Natural killer cell (primary cell): ENCODE data around the gene CALN1. TPM values are rescaled to one million over a fixed set of nuclear protein-coding genes. Genes with fewer than 3 reads are reported as not detected.

ENCODE experiments used
- ATAC-seq, 3 donors: fragments of 150-1000 bp in 2 of 3; fragments of 200-7000 bp in 1 of 3; cut with Tn5 transposase; 1 replicate in 1 of 3; 2 replicates in 2 of 3; pipeline ENCODE4 v1.10.0; 2021; ENCODE audit warnings: mild to moderate bottlenecking in 2 of 3, moderate library complexity in 2 of 3
- DNase-seq, 2 donors: peaks; one replicate each; pipeline versions ENCODE4 v3.0.0 to v3.0.0-alpha.2; 2013 to 2021; ENCODE audit warnings: mixed read lengths in 1 of 2
- H3K27ac ChIP-seq: one replicate; pipeline ENCODE4 v1.5.1; 2013; ENCODE audit warnings: mild to moderate bottlenecking, low read length
- H3K27me3 ChIP-seq: one replicate; pipeline ENCODE4 v1.6.1; 2013; ENCODE audit warnings: low read length; ENCODE audit not compliant: control insufficient read depth, insufficient read depth
- H3K36me3 ChIP-seq: one replicate; pipeline ENCODE4 v1.6.1; 2013; ENCODE audit warnings: low read length; ENCODE audit not compliant: control insufficient read depth, insufficient read depth
- H3K4me1 ChIP-seq: one replicate; pipeline ENCODE4 v1.6.1; 2013; ENCODE audit warnings: low read length; ENCODE audit not compliant: control insufficient read depth, insufficient read depth
- H3K4me3 ChIP-seq: one replicate; pipeline ENCODE4 v1.5.1; 2013; ENCODE audit warnings: low read length
- H3K9me3 ChIP-seq: one replicate; pipeline ENCODE4 v1.6.1; 2013; ENCODE audit warnings: low read length; ENCODE audit not compliant: control insufficient read depth, insufficient read depth
- H3K27ac Mint-ChIP-seq, 2 donors: one replicate each; pipeline ENCODE4 v1.8.0; 2022; ENCODE audit warnings: mild to moderate bottlenecking in 2 of 2, mixed read lengths in 2 of 2, moderate library complexity in 1 of 2
- H3K27me3 Mint-ChIP-seq, 2 donors: one replicate each; pipeline ENCODE4 v1.8.0; 2022; ENCODE audit warnings: low read depth in 2 of 2, mixed read lengths in 2 of 2
- H3K36me3 Mint-ChIP-seq: one replicate; pipeline ENCODE4 v1.8.0; 2022; ENCODE audit warnings: mixed read lengths
- H3K4me1 Mint-ChIP-seq, 2 donors: one replicate each; pipeline ENCODE4 v1.8.0; 2022; ENCODE audit warnings: mixed read lengths in 2 of 2
- H3K4me3 Mint-ChIP-seq: one replicate; pipeline ENCODE4 v1.8.0; 2022; ENCODE audit warnings: mild to moderate bottlenecking, moderate library complexity, mixed read lengths
- H3K9me3 Mint-ChIP-seq, 2 donors: one replicate each; pipeline ENCODE4 v1.8.0; 2022; ENCODE audit warnings: mixed read lengths in 2 of 2
- WGBS: methylation state at CpG from one replicate; pipeline ENCODE4 v1.1.7; 2013; ENCODE audit warnings: missing lambda C conversion rate; ENCODE audit not compliant: insufficient coverage; 5-methylcytosine and 5-hydroxymethylcytosine counted together
- intact Hi-C: fragments of 100-400 bp; cut with micrococcal nuclease; formaldehyde crosslinking; loops from one replicate; pipeline ENCODE4 v1.14.2; 2022
- total RNA-seq, 4 donors: library from RNA; stranded (reverse); fragments of 120-200 nt in 1 of 4; gene quantifications; one replicate each; pipeline versions ENCODE4 v1.2.3 to v1.2.4, GENCODE V29; 2013 to 2022
- TF ChIP-seq, protein P1 (sequence below): fragments of 200-600 bp; IDR thresholded peaks from one replicate; pipeline ENCODE4 v1.8.0; 2022; ENCODE audit warnings: antibody characterized with exemption

Gene CALN1
- total RNA-seq, 3 donors from 2014 or later (not counting 1 experiment from before 2014, with no cell fraction given), result 0.18 TPM; not detected in 2

DNA sequence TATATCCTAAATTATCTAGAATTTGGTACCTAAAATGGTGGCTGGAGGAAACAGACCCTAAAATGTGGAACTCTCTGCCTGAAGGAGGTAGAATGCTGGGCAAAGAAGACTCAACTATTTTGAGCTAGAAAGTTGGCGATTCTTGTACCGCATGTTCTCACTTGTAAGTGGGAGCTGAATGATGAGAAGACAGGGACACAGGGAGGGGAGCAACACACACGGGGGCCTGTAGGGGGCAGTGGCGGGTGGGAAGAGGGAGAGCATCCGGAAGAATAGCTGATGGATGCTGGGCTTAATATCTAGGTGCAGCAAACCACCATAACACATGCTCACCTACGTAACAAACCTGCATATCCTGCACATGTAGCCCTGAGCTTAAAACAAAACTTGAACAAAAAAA, 250.6 kb downstream of the CALN1 start:
- DNase-seq, result no peak
- Histone ChIP-seq H3K27me3 (no peaks in the 10 kb centered on the region), H3K4me1 (no peaks in the 10 kb centered on the region), H3K27ac (no peak overlapping the region), H3K9me3 (peaks cover 3% of the 10 kb centered on the region), H3K4me3 (no peak overlapping the region), H3K36me3 (no peaks in the 10 kb centered on the region)
- Mint-ChIP-seq H3K4me1 (no peaks in the 10 kb centered on the region), H3K27me3 (no peaks in the 10 kb centered on the region), H3K4me3 (no peak overlapping the region), H3K36me3 (peaks cover 18% of the 10 kb centered on the region), H3K27ac (no peak overlapping the region), H3K9me3 (peaks cover 8 to 9% of the 10 kb centered on the region in 2 donors)
- no peak for ATAC-seq
- 78% methylated on average over 3 of the region's 6 CpGs for WGBS
- intact Hi-C loops, result no loop called here
- TF ChIP-seq, protein P1, sequence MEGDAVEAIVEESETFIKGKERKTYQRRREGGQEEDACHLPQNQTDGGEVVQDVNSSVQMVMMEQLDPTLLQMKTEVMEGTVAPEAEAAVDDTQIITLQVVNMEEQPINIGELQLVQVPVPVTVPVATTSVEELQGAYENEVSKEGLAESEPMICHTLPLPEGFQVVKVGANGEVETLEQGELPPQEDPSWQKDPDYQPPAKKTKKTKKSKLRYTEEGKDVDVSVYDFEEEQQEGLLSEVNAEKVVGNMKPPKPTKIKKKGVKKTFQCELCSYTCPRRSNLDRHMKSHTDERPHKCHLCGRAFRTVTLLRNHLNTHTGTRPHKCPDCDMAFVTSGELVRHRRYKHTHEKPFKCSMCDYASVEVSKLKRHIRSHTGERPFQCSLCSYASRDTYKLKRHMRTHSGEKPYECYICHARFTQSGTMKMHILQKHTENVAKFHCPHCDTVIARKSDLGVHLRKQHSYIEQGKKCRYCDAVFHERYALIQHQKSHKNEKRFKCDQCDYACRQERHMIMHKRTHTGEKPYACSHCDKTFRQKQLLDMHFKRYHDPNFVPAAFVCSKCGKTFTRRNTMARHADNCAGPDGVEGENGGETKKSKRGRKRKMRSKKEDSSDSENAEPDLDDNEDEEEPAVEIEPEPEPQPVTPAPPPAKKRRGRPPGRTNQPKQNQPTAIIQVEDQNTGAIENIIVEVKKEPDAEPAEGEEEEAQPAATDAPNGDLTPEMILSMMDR, result no peak

DNA sequence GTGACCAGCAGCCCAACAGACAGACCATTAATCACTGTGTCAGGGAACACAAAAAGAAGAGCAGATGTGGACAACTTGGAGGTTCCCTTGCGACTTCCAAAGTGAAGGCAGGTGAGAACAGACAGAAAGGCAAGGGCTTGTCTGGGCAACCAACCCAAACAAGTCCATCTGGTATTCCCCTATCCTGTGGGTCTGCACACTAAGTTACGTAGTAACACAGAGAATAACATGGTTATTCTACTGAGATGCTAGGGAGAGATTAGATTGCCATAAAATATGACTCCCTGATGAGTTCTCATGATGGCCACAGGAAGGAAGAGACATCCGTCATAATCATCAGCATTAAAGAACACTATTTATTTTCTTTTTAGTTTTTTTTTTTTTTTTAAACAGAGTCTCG, 252.2 kb downstream of the CALN1 start:
- Histone ChIP-seq H3K4me3 (no peak overlapping the region), H3K9me3 (peaks cover 3% of the 10 kb centered on the region), H3K27ac (no peak overlapping the region), H3K4me1 (no peaks in the 10 kb centered on the region), H3K36me3 (no peaks in the 10 kb centered on the region), H3K27me3 (no peaks in the 10 kb centered on the region)
- intact Hi-C loops, result no loop called here
- Mint-ChIP-seq H3K4me3 (no peak overlapping the region), H3K27me3 (no peaks in the 10 kb centered on the region), H3K27ac (no peak overlapping the region), H3K4me1 (no peaks in the 10 kb centered on the region), H3K36me3 (peaks cover 18% of the 10 kb centered on the region), H3K9me3 (peaks cover 8 to 9% of the 10 kb centered on the region in 2 donors)
- DNase-seq (no peak), ATAC-seq (no peak)
- WGBS, result 71% methylated on average over 3 of the region's 4 CpGs
- TF ChIP-seq, protein P1, result no peak

DNA sequence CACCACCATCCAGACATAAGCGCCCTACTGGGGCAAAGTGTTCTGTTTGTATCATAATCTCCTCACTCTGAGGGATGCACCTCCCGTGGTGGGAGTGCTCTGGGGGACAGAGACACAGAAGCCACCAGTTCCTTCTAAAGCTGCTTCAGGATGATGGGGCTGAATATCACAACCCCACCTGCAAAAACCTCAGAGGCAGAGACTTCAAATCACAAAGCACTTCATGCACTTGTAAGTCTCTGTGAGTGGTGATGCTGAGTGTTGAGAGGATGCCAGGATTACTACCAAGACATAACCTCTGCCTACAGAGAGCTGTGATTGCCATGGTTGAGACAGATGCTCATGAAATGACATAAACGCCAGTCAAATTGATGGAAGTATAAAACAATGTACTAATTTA, 255.5 kb downstream of the CALN1 start:
- 79% methylated on average over 3 of the region's 3 CpGs for WGBS
- no peak overlapping the region for H3K27ac ChIP-seq
- peaks cover 3% of the 10 kb centered on the region for H3K9me3 ChIP-seq
- H3K36me3 Mint-ChIP-seq, result no peaks in the 10 kb centered on the region
- H3K4me1 ChIP-seq, result no peaks in the 10 kb centered on the region
- DNase-seq (no peak), ATAC-seq (no peak)
- TF ChIP-seq, protein P1, result no peak
- H3K4me3 ChIP-seq, result no peak overlapping the region
- H3K36me3 ChIP-seq, result no peaks in the 10 kb centered on the region
- intact Hi-C loops, result no loop called here
- no peaks in the 10 kb centered on the region for H3K27me3 ChIP-seq
- H3K4me3 Mint-ChIP-seq, result no peak overlapping the region
- no peaks in the 10 kb centered on the region for H3K9me3 Mint-ChIP-seq
- H3K4me1 Mint-ChIP-seq, result no peaks in the 10 kb centered on the region
- no peaks in the 10 kb centered on the region for H3K27me3 Mint-ChIP-seq
- H3K27ac Mint-ChIP-seq, result no peak overlapping the region

DNA sequence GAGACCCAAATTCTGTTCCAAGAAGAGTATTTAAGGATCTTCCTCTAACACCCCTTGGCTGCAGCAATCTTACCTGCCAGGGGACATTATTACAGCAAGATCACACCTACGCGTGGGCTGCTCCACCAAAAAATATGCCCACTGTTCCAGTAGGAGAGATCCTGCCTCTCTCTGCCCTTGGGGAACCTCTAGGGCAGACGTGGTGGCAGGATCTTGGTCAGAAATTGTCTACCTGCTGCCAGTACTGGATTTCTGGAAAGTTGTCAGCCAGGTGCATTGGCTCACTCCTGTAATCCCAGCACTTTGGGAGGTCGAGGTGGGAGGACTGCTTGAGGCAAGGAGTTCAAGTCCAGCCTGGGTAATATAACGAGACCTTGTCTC, 259.0 kb downstream of the CALN1 start:
- ATAC-seq, result no peak
- H3K27me3 Mint-ChIP-seq, result no peaks in the 10 kb centered on the region
- WGBS, result 79% methylated on average over 5 of the region's 5 CpGs
- H3K4me3 Mint-ChIP-seq, result no peak overlapping the region
- DNase-seq, result no peak
- Histone ChIP-seq H3K4me1 (no peaks in the 10 kb centered on the region), H3K27me3 (no peaks in the 10 kb centered on the region), H3K9me3 (no peaks in the 10 kb centered on the region), H3K4me3 (no peak overlapping the region), H3K27ac (no peak overlapping the region), H3K36me3 (no peaks in the 10 kb centered on the region)
- no peaks in the 10 kb centered on the region for H3K36me3 Mint-ChIP-seq
- intact Hi-C loops, result no loop called here
- no peaks in the 10 kb centered on the region for H3K9me3 Mint-ChIP-seq
- no peak overlapping the region for H3K27ac Mint-ChIP-seq
- H3K4me1 Mint-ChIP-seq, result no peaks in the 10 kb centered on the region
- TF ChIP-seq, protein P1, result no peak
